ENCODE data around the gene IGFBP6.

IGFBP6 gene

DNA sequence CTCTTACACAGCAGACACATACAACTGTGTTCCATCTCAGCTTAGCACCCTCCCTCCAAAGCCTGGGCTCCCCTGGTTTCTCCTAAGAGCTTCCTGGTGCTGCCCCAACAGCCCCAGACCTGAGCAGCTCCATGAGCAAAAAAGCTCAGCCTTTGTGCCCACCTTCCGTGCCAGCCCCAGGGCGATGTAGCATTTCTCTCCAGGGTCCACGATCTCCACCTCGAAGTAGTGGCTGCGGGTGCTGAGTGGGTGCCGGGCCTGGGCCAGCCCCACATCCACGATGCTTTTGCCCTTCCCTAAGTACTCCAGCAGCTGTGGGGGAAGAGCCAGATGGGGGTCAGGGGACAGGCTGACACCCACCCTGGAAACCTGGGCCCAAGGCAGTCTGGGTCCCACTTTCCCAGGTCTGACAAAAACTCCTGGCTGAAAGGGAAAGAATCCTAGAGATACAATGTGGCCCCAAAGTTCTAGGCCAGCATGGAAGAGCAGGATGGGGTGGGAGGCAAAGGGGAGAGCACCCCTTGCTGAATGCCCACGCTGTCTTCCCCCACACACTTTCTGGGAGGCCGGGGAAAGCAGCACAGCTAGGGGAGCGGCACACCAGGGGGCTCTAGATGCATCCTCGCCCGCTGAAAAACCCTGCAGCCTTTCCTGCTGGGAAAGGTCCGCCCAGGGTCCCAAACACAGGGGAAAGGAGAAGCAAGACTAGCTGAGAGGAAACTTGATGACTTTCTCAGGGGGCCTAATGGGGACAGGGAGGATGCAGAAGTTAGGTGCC, 29.3 kb upstream of the IGFBP6 start:
- no peak for DNase-seq (ENCODE audit: low read depth)
- no peak overlapping the region for H3K4me3 ChIP-seq (ENCODE audit: low read length)
- TF ChIP-seq, protein P1, sequence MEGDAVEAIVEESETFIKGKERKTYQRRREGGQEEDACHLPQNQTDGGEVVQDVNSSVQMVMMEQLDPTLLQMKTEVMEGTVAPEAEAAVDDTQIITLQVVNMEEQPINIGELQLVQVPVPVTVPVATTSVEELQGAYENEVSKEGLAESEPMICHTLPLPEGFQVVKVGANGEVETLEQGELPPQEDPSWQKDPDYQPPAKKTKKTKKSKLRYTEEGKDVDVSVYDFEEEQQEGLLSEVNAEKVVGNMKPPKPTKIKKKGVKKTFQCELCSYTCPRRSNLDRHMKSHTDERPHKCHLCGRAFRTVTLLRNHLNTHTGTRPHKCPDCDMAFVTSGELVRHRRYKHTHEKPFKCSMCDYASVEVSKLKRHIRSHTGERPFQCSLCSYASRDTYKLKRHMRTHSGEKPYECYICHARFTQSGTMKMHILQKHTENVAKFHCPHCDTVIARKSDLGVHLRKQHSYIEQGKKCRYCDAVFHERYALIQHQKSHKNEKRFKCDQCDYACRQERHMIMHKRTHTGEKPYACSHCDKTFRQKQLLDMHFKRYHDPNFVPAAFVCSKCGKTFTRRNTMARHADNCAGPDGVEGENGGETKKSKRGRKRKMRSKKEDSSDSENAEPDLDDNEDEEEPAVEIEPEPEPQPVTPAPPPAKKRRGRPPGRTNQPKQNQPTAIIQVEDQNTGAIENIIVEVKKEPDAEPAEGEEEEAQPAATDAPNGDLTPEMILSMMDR (IDR thresholded peaks at IDR 0.05; ENCODE audit: insufficient read depth, low read depth, low read length, missing control alignments): no peak

DNA sequence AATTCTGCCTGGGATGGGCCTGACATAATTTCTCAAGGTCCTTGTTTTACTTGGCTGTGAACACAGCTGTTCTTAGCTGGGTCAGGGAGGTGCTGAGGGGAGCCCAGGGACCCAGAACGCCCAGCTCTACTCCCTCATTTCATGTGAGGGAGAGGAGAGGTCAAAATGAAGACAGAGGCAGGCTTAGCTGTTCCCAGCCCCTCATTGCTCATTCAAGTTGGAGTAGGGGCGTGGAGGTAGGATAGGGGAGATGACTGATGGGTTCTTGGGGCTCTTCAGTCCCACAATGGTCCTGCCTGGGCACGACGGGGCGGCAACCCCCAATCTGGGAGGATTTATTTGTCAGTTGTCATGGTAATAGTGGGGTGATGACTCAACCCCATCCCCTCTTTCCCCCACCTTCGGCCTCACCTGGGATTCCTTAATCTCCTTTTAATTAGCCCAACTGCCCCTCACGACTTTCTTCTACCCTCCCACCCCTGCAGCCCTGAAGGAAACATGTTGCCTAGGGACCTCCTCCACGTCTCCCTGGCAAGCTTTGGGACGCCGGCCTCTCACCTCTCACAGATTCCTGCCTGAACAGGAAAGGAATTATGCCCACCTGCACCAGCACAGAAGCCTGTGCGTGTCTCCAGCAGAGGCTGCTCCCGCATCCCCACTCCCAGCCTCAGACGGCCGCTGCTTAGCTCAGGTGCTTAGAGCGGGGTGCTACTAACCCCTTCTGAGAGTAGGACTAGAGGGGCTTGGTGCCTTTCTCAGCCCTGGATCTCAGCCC, 28.5 kb upstream of the IGFBP6 start:
- TF ChIP-seq, protein P1 (IDR thresholded peaks at IDR 0.05; ENCODE audit: insufficient read depth, low read depth, low read length, missing control alignments): no peak
- no peak for DNase-seq (ENCODE audit: low read depth)
- no peak overlapping the region for H3K4me3 ChIP-seq (ENCODE audit: low read length)

DNA sequence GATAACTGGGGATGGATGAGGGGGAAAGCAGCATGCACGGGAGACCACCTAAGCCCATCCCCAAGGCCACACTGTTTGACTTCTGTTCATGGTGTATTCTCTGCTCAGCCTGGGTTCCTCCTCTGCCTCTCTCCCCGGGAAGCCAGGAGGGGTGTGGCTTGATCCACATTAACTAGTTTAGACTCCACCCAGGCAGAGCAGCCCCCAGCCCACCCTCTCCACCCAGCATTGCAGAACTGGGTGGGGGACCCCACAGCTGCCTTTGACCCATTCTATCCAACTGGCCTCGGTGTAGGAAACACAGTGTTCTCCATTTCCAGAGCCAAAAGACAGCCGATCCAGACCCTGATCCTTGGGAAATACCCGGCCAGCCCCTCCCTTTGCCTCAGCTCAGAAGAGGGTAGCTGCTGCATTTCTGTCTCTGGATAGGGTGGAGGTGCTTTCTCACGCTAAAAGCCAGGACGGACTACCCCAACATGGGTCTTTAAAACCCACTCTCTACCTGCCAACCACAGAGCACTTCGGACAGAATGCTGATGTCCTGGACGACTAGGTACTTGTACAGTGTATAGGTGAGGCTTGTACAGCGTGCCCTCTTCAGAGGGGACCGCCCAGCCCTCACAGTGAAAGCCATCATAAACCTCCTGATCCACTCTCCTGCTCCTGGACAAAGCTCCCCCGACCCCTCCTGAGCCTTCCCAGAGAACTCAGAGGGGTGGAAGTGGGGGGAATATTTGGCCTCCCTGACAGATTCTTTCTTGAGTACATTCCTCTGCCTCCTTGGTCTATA, 27.7 kb upstream of the IGFBP6 start:
- TF ChIP-seq, protein P1 (IDR thresholded peaks at IDR 0.05; ENCODE audit: insufficient read depth, low read depth, low read length, missing control alignments): no peak
- no peak overlapping the region for H3K4me3 ChIP-seq (ENCODE audit: low read length)
- DNase-seq (ENCODE audit: low read depth): no peak

DNA sequence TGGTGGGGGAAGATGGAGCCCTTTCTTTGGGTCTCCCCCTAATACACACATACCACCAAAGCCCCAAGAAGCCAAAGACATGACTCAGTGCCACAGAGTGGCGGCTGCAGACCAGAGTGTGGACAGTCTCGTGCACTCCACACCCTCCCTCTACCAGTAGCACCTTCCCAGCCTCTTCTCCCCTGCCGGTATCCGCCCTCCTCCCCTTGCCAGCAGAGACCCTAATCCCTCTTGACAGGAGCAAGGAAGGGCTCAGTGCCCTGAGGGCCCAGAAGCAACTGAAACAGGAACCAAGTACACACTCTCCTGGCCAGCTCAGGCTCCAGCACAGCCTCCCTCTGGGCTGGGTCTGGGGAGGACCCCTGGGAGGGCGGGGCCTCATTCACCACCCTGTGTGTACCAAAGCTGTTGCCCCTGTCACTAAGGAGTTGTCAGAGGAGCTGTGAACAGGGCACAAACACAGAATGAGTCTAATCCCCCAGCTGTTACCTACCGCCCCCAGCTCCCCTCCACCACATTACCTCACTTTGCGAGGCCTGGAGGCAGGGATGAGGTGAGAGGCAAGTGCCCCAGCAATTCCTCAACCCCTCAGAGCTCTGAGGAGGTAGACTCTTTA, 26.5 kb upstream of the IGFBP6 start:
- H3K4me3 ChIP-seq (ENCODE audit: low read length): no peak overlapping the region
- no peak for DNase-seq (ENCODE audit: low read depth)
- TF ChIP-seq, protein P1 (IDR thresholded peaks at IDR 0.05; ENCODE audit: insufficient read depth, low read depth, low read length, missing control alignments): no peak

DNA sequence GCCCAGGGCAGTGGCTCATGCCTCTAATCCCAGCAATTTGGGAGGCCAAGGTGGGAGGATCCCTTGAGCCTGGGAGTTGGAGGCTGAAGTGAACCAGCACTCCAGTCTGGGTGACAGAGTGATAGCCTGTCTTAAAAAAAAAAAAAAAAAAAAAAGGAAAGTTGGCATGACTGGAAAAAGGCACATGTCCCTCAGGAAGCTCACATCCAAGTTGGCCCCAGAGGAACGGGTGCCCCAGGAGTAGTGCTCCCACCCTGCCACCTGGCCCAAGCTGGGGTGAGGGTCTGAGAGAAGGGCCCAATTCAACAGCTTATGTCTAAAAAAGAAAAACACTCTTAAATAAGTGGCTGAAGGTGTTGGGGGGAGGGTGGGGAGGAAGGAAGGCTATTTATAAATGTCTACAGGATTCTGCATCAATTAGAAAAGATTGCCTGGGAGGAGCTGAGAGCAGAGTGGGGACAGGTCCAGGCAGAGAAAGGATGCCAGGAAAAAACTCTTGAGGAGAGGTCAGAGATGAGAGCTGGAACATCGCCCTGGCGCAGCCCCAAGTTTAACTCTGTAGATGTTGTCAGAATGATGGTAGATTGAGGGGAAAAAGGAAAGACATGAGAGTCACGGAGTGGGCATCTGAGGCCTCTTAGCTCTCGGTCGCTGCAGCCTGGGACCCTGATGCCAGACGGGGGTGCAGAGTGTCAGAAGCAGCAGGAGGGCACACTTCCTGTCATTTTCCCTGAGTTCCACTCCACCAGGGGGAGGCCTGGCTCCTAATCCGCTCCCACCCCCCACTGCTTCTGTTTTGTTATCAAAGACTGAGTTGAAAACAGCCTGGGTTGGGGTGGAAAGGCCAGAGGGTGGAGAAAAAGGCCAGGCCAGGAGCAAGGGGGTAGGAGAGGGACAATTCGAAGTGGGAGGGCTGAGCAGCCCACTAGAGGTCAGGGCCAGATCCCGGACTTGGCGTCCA, 25.6 kb upstream of the IGFBP6 start:
- no peak for DNase-seq (ENCODE audit: low read depth)
- H3K4me3 ChIP-seq (ENCODE audit: low read length): no peak overlapping the region
- TF ChIP-seq, protein P1 (IDR thresholded peaks at IDR 0.05; ENCODE audit: insufficient read depth, low read depth, low read length, missing control alignments): no peak

All from epithelial cell of esophagus (primary cell).